Spleen (tissue), 7 donors: ENCODE results near the gene FSTL4.

Experiments used
- CTCF ChIP-seq, 11 experiments: fragments of 200-600 bp in 7 of 11; fragments of 450-650 bp in 4 of 11; sonication (generic) in 4 of 11; IDR thresholded peaks in 8 of 11; conservative IDR thresholded peaks in 3 of 11; 1 replicate in 7 of 11; 2 replicates in 4 of 11; pipeline versions ENCODE4 v1.4.0 to v1.8.0; 2016 to 2021; ENCODE audit warnings: antibody characterized with exemption in 11 of 11, inconsistent platforms in 4 of 11, mild to moderate bottlenecking in 1 of 11
- POLR2AphosphoS5 ChIP-seq, 3 donors: sonication (generic); formaldehyde crosslinking; IDR thresholded peaks; one replicate each; pipeline ENCODE4 v1.5.1; 2017; ENCODE audit warnings: antibody characterized with exemption in 3 of 3
- donor health status: DM: no; HTN: no; CAD: no; lungs with moderate emphysema.
- donor health status: DM: no; HTN: no; CAD: no.
- donor health status: DM: no; HTN: no; CAD: no.

GRCh38 chr5:133423618-133424282 lies 188.6 kb downstream of the FSTL4 start:
- TF ChIP-seq CTCF (IDR thresholded peaks at IDR 0.05 in 8 of 11, conservative IDR thresholded peaks at IDR 0.05 in 3 of 11) = peak; percentile 52 to 94 (median 91)
- TF ChIP-seq POLR2AphosphoS5 (IDR thresholded peaks at IDR 0.05) = no peak
